GM19025 (cell line): ENCODE measurements around the gene PBX4.
A peak's percentile ranks its signal among the peaks of the same experiment; 100 is the strongest.

Experiments
- ATAC-seq: cut with Tn5 transposase; IDR thresholded peaks from one replicate; pipeline ENCODE4 v1.9.1; 2021; ENCODE audit warnings: mild to moderate bottlenecking, low read depth, moderate library complexity; ENCODE audit not compliant: unreplicated experiment

Gene PBX4

GRCh38 chr19:19530889-19531288 lies 87.6 kb downstream of the PBX4 start:
- no peak for ATAC-seq

GRCh38 chr19:19530423-19530804 lies 88.1 kb downstream of the PBX4 start:
- no peak for ATAC-seq

GRCh38 chr19:19529783-19530422 lies 88.6 kb downstream of the PBX4 start:
- ATAC-seq = no peak

GRCh38 chr19:19528721-19529490 lies 89.6 kb downstream of the PBX4 start, which contains the start of gene YJEFN3:
YJEFN3 (plus strand) TSS chr19:19528911; CDS start chr19:19528933, 22 bp downstream.
- ATAC-seq = no peak

GRCh38 chr19:19527674-19528625 lies 90.5 kb downstream of the PBX4 start:
- no peak for ATAC-seq

- ATAC-seq = no peak
These were observed 91.2 kb downstream of the PBX4 start for GRCh38 chr19:19527371-19527656.

GRCh38 chr19:19526581-19527370 lies 91.7 kb downstream of the PBX4 start:
- ATAC-seq = no peak

- ATAC-seq = no peak
These were observed 92.7 kb downstream of the PBX4 start for GRCh38 chr19:19525611-19526380.

- ATAC-seq = no peak
These were observed 94.4 kb downstream of the PBX4 start for GRCh38 chr19:19524053-19524452.

- no peak for ATAC-seq
These were observed 95.3 kb downstream of the PBX4 start for GRCh38 chr19:19523177-19523576.

GRCh38 chr19:19520989-19521388 lies 97.5 kb downstream of the PBX4 start:
- no peak for ATAC-seq

- ATAC-seq = no peak
These were observed 101.3 kb downstream of the PBX4 start for GRCh38 chr19:19517235-19517619.

- peak; percentile 88 for ATAC-seq
These were observed 102.6 kb downstream of the PBX4 start, which contains the start of gene NDUFA13 for GRCh38 chr19:19515642-19516519. NDUFA13 (plus strand) TSS chr19:19516225; CDS start chr19:19516239, 14 bp downstream.

GRCh38 chr19:19514881-19515641 lies 103.4 kb downstream of the PBX4 start, which contains the start of gene TSSK6:
TSSK6 (minus strand) TSS chr19:19515548; CDS start chr19:19515427, 121 bp downstream.
- no peak for ATAC-seq

GRCh38 chr19:19514215-19514657 lies 104.3 kb downstream of the PBX4 start:
- ATAC-seq = no peak

- ATAC-seq = no peak
These were observed 104.8 kb downstream of the PBX4 start for GRCh38 chr19:19513682-19514081.
